Gastrocnemius medialis (tissue), 4 donors: ENCODE measurements around the gene OSGEP.

Source experiments
- CTCF ChIP-seq, 5 experiments: fragments of 450-650 bp in 3 of 5; fragments of 200-600 bp in 2 of 5; sonication (generic) in 2 of 5; IDR thresholded peaks in 4 of 5; conservative IDR thresholded peaks in 1 of 5; 1 replicate in 4 of 5; 2 replicates in 1 of 5; pipeline ENCODE4 v1.5.1; 2016 to 2019; ENCODE audit warnings: antibody characterized with exemption in 5 of 5, mild to moderate bottlenecking in 3 of 5, moderate library complexity in 3 of 5
- POLR2A ChIP-seq, 2 donors: fragments of 450-650 bp; IDR thresholded peaks; one replicate each; pipeline ENCODE4 v1.6.1; 2017; ENCODE audit warnings: antibody characterized with exemption in 2 of 2, mild to moderate bottlenecking in 2 of 2, moderate library complexity in 2 of 2

DNA sequence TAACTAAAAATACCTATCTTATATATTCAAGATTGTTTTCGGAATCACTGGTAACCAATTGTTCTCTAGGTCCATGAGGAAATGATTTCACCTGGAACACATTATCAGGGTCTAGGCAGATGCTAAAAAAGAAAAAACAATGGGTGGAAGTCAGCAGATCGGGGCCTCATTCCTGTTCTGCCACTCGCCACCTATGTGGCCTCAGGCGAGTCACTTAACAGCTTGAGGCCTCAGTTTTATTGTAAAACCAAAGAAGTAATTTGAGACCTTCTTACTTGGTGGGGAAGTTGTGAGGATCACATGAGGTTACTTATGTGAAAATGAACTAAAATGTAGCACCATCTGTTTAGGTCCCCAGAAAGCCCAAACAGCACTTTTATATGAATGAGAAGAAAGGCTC is 44.5 kb upstream of the OSGEP start:
- TF ChIP-seq CTCF (IDR thresholded peaks at IDR 0.05 in 4 of 5, conservative IDR thresholded peaks at IDR 0.05 in 1 of 5), result no peak
- TF ChIP-seq POLR2A (IDR thresholded peaks at IDR 0.05), result no peak
